ENCODE measurements around the gene CDH15. TPM values are rescaled to one million over a fixed set of nuclear protein-coding genes. Genes with fewer than 3 reads are reported as not detected.

CDH15 gene
- total and polyA plus RNA-seq, 9 donors: 0.10 to 0.45 (median 0.30) TPM; not detected in 5

- WGBS, 3 donors: 83 to 85% (median 85%) methylated on average over 26 to 29 of the region's 29 CpGs
- intact Hi-C loops (cut with DNase I): loop anchor here in 1 of 4 donors (5.0 kb wide), 1 partner anchor 219 kb away; no protein-coding TSS in a partner anchor
- H3K36me3 ChIP-seq: no peaks in the 10 kb centered on the region
- no peaks in the 10 kb centered on the region for H3K9me3 ChIP-seq
- no peaks in the 10 kb centered on the region for H3K27me3 ChIP-seq
- H3K4me3 ChIP-seq: no peak overlapping the region
- no peak for DNase-seq
- H3K4me1 ChIP-seq (ENCODE audit: insufficient read depth): peaks cover 3% of the 10 kb centered on the region
- TF ChIP-seq CTCF (IDR thresholded peaks at IDR 0.05): no peak
- no peak for TF ChIP-seq EP300 (IDR thresholded peaks at IDR 0.05)
- no peak overlapping the region for H3K27ac ChIP-seq
Observed at GRCh38 chr16:89160977-89161701, 10.4 kb upstream of the CDH15 start.

DNA sequence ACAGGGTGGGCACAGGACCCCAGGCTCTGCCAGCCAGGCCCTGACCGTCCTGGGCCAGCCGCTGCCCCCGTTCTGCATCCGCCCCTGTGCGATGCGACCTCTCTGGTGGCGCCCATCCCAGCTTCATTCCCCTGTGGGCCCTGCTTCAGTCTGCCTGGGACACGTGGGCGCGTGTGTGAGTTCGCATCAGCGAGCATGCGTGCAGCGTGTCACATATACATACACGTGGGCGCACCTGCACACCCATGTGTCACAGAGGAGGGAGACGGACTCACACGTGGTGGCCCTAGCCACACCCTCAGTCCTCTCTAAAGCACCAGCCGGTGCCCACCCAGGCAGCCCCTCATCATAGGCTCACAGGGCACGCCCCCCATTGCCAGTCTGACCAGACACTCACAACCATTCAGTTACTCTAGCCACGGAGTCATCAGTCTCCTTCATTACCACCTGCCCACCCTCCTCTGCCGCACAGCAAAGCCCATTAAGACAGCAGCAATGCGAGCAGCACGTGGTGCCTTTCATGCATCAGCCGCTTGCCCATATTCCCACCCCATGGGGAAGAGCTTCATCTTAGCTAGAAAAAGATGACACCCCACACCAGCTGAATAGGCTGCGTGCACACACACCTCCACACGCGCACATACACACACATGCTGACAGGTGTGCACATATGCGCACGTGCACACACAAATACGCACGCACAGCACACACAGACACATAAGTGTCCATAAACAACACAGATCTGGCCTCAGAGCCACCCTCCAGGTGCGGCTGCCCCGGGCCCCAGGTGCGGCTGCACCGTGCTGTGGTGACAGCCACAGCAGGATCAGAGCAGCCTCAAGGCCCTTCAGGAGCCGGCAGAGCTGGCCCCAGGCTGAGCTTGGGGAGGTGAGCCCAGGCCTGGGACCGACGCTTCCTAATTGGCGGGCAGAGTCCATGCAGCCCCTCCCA lies 9.5 kb upstream of the CDH15 start:
- no peak for DNase-seq
- intact Hi-C loops (cut with DNase I): loop anchor here in 1 of 4 donors (5.0 kb wide), 1 partner anchor 220 kb away; no protein-coding TSS in a partner anchor
- Histone ChIP-seq H3K27ac (no peak overlapping the region), H3K4me1 (ENCODE audit: insufficient read depth) (no peaks in the 10 kb centered on the region), H3K9me3 (no peaks in the 10 kb centered on the region), H3K4me3 (no peak overlapping the region), H3K27me3 (peaks cover under 1% of the 10 kb centered on the region), H3K36me3 (no peaks in the 10 kb centered on the region)
- WGBS, 3 donors: 81 to 84% (median 81%) methylated on average over 39 to 40 of the region's 40 CpGs
- TF ChIP-seq POLR2A (IDR thresholded peaks at IDR 0.05) (no peak), CTCF (IDR thresholded peaks at IDR 0.05) (no peak), EP300 (IDR thresholded peaks at IDR 0.05) (no peak)

DNA sequence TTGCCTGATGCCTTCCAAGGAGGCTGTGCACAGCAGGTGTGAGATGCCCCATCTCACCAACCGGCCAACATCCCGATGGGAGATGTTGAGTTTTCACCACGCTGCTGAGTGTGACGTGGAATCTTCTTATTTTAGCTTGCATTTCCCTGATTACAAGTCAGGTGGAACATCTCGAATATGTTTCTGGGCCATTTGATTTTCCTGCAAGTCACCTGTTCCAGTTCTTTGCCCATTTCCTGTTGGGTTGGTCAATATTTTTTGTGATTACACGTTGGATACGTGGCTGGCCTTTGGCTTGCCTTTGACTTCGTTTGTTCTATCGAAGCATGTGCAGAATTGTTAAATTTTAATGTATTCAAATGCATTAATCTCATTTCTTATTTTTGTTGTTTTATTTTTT lies 8.3 kb upstream of the CDH15 start:
- DNase-seq: no peak
- peaks cover 4% of the 10 kb centered on the region for H3K27me3 ChIP-seq
- TF ChIP-seq POLR2A (IDR thresholded peaks at IDR 0.05) (no peak), CTCF (IDR thresholded peaks at IDR 0.05) (no peak)
- no peaks in the 10 kb centered on the region for H3K36me3 ChIP-seq
- no peak overlapping the region for H3K27ac ChIP-seq
- H3K4me1 ChIP-seq (ENCODE audit: insufficient read depth): no peaks in the 10 kb centered on the region
- intact Hi-C loops (cut with DNase I): loop anchor here in 1 of 4 donors (5.0 kb wide), 1 partner anchor 221 kb away; no protein-coding TSS in a partner anchor
- H3K9me3 ChIP-seq: no peaks in the 10 kb centered on the region
- 78 to 81% (median 79%) methylated on average over 9 of the region's 9 CpGs for WGBS, 3 donors
- H3K4me3 ChIP-seq: no peak overlapping the region

DNA sequence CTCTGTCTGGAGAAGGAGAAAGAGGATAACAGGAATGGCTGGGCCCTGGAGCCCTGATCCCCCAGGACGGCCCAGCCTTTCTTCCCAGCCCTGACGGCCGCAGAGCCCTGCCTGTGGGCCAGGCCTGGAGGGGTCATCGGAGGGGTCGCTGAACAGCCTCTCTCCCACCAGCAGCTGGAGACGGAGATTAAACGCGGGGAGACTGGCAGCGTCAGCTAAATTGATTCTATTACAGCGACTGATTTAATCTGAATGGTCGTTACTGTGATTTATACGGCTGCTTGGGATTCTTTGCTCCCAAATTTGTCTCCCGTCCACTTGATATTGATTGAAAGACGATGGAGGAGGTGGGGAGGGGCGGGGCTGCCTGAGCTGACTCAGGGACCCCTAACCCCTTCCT lies 7.1 kb upstream of the CDH15 start:
- Histone ChIP-seq H3K9me3 (no peaks in the 10 kb centered on the region), H3K4me1 (ENCODE audit: insufficient read depth) (no peaks in the 10 kb centered on the region), H3K4me3 (no peak overlapping the region), H3K27ac (no peak overlapping the region), H3K27me3 (peaks cover 4% of the 10 kb centered on the region), H3K36me3 (no peaks in the 10 kb centered on the region)
- intact Hi-C loops (cut with DNase I): loop anchor here in 1 of 4 donors (5.0 kb wide), 1 partner anchor 222 kb away; no protein-coding TSS in a partner anchor
- 18 to 25% (median 20%) methylated on average over 15 of the region's 15 CpGs for WGBS, 3 donors
- TF ChIP-seq EP300 (IDR thresholded peaks at IDR 0.05): no peak
- TF ChIP-seq POLR2A (IDR thresholded peaks at IDR 0.05): no peak
- TF ChIP-seq CTCF (IDR thresholded peaks at IDR 0.05): no peak
- DNase-seq: no peak

All from ovary (tissue), 9 donors.